IPS-11a (cell line): ENCODE measurements around the gene DDIT3.
A peak's percentile ranks its signal among the peaks of the same experiment; 100 is the strongest.

Source experiments
- H3K4me3 ChIP-seq: one replicate; pipeline ENCODE4 v1.5.1; 2013; ENCODE audit warnings: low read depth, low read length, control low read depth

The DDIT3 gene

DNA sequence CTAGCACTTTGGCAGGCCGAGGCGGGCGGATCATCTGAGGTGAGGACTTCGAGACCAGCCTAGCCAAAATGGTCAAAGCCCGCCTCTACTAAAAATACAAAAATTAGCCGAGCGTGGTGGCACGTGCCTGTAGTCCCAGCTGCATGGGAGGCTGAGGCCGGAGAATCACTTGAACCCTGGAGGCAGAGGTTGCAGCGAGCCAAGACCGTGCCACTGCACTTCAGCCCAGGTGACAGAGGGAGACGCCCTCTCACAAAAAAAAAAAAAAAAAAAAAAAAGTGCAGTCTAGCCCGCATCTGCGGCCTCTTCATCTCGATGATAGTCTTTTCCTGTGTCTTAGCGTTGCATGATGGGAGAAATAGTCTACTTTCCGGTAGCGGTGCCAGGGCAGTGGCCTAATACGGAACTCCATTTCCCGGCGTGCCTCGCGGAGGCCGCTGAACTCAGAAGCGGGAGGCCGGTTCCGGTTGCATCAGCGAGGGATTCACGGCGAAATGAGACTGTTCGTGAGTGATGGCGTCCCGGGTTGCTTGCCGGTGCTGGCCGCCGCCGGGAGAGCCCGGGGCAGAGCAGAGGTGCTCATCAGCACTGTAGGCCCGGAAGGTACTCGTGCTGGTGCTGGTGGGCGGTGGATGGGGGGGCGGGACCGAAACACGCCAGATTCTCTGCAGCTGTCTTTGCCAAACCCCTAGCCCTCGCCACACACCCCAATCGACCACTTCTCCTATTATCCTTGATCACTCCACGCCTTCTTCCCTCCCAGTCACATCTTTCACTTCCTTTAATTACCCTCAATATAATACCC is 32.5 kb downstream of the DDIT3 start, which contains the start of gene MARS1:
MARS1 (plus strand) TSS at position 472 of the 805 bp plus-strand sequence; CDS start at position 495, 23 bp downstream.
- H3K4me3 ChIP-seq = peak within 1 kb of the TSS; percentile 100

DNA sequence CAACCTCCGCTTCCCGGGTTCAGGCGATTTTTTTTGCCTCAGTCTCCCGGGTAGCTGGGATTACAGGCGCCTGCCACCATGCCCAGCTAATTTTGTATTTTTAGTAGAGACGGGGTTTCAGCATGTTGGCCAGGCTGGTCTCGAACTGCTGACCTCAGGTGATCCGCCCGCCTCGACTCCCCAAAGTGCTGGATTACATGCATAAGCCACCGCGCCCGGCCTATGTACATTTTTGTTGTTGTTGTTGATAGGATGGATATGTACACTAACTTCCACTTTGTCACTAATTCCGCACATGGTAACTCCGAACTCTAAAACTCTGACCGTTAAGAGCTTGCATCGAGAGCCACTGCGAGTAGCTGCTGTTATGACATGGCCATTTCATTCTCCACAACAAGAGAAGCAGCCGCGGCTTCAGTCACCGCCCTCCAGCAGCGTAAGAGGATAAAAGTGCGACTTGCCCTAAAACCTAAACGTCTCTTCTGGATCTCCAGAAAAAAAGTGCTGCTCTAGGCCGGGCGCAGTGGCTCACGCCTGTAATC is 33.2 kb downstream of the DDIT3 start:
- H3K4me3 ChIP-seq = no peak overlapping the region

- H3K4me3 ChIP-seq = no peak overlapping the region
Observed at GRCh38 chr12:57485695-57486094, 34.6 kb downstream of the DDIT3 start.

DNA sequence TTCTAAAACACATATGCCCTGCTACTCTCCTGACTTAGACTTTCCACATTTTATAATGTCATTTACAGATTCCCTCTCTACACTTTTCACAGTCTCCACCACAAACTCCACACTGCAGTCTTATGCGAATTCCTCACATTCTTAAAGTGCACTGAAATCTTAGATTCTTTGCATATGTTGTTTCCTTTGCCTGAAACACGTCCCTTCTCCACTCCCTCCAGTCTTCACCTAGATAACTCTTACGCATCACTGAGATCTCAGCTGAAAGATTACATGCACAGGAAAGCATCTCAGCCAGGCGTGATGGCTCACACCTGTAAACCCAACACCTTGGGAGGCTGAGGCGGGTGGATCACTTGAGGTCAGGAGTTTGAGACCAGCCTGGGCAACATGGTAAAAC is 36.8 kb downstream of the DDIT3 start:
- no peak overlapping the region for H3K4me3 ChIP-seq

GRCh38 chr12:57481671-57482070 is 38.6 kb downstream of the DDIT3 start:
- no peak overlapping the region for H3K4me3 ChIP-seq

DNA sequence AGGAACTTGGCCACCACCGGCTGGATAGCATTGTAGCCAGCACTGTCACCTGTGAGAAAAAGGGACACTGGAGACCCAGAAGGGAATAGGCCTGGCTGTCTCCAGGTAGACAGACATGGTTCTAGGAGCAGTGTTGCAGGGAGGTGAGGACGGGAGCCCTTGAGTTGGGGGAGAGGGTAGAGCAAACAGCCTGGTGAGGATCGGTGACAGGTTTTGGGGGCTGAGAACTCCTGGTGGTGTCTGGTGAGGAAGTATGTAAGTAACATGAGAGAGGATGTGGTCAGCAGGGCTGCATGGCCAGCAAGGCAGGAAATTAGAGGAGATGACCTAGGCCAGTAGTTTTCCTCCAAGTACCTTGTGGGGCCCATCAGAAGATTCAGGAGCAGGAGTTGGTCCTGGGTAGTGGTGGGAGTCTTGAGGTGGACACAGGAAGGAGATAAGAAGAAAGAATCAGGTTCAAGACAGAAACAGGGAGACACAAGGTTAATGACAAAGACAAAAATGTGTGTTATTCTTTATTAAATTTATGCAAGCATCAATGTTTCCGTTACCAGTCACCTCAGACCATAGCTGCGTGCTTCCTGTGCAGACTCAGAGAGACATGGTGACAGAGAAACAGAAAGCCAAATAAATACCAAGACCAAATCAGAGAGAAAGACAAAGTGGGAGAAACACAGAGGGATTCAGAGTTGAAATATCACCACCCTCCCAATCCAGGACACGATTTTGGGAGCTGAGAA is 40.8 kb downstream of the DDIT3 start, which contains the start of gene ARHGAP9:
ARHGAP9 (minus strand) TSS at position 491 of the 740 bp plus-strand sequence; CDS start at position 31, 460 bp downstream.
- H3K4me3 ChIP-seq = no peak within 1 kb of the TSS

DNA sequence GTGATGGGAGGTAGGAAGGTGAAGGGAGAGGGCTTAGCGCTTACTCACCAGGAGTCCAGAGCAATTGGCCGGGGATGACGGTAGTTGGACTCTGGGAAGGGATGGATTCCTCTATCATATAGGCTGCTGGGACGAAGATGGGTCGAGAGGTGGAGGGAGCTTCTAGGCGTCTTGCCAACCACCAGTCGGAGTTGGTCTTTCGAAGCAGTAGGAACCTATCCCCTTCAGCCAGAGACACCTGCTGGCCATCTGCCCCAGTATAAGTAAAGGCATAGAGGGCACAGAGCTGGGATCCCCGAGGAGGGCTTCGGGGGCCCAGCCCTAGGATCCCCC is 41.3 kb downstream of the DDIT3 start:
- H3K4me3 ChIP-seq = no peak overlapping the region

GRCh38 chr12:57477710-57478681 is 42.3 kb downstream of the DDIT3 start:
- no peak overlapping the region for H3K4me3 ChIP-seq

DNA sequence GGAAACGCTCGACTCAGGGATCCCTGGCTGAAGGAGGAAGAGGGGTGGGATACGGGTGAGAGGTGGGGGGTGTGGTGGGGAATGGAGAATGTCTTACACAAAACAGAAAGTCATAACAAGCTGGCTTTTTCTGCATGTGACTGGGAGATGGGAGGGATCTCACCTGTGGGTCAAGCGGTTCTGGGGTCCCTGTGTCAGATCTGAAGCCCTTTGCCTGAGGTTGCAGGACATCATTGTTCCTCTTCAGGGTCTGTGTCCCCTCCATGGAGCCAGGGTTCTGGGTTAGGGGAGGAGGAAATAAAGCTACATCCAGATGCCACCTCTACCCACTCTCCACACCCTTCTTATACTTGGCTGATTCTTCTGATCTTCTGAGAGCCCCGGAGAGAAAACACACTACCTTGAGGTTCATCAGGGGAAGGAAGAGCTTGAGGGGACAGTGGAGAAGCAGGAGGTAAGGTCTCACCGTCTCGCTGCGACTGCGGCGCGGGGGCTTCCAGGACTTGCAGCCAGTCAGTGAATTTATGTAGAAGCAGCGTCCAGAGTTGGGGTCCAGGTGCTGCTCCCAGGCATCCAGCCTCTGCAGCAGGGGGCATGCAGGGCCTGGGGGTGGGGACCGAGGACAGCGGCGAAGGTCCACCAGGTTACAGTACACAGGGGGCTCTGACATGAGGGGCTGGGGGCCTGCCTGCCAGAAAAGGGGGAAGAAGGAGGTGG is 43.2 kb downstream of the DDIT3 start:
- no peak overlapping the region for H3K4me3 ChIP-seq

GRCh38 chr12:57476162-57476992 is 43.9 kb downstream of the DDIT3 start:
- H3K4me3 ChIP-seq = peak overlapping the region; percentile 25

DNA sequence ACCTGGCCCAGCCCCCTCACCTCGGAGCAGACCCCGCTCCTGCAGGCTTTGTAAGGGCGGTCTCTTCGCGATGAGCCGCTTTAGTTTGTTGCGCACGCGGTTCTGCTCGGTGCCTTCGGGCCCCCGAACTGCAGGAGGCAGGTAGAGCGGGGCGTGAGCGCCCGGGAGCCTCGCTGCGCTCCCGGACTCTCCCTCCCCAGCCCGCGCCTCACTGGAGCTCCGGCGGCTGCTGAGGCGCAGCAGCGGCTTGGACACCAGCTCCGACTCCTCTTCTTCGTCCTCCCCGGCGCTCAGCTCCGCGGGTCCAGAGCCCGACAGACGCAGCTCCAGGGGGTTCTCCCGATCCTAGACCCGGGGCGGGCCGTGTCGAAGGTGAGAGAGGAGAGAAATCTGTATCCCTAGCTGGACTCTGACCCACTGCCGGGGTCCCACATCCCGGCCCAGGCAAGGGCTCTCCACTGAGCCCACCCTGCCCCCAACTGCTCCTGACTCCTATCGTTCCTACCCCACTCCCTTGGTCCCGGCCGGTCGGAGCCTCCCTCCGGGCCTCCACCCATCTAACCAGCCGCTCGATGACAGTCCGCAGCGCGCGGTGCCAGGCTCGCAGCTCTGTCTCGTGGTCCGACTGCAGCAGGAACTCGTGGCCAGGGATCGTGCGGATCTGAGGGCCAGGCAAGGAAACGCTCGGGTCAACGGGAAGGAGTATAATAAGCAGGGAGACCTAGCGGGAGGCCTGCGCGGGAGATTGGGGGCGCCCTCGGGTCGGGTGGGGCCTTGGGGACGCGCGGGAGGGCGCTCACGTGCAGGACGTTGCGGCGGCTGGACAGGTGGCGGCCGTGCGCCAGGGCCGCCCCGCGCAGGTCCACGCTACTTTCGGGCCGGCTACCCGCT is 44.8 kb downstream of the DDIT3 start:
- H3K4me3 ChIP-seq = peak overlapping the region; percentile 25

GRCh38 chr12:57474862-57475261 is 45.5 kb downstream of the DDIT3 start:
- H3K4me3 ChIP-seq = no peak overlapping the region

- H3K4me3 ChIP-seq = no peak overlapping the region
Observed at GRCh38 chr12:57474430-57474829, 45.9 kb downstream of the DDIT3 start.

- no peak overlapping the region for H3K4me3 ChIP-seq
Observed at GRCh38 chr12:57473886-57474285, 46.4 kb downstream of the DDIT3 start.

DNA sequence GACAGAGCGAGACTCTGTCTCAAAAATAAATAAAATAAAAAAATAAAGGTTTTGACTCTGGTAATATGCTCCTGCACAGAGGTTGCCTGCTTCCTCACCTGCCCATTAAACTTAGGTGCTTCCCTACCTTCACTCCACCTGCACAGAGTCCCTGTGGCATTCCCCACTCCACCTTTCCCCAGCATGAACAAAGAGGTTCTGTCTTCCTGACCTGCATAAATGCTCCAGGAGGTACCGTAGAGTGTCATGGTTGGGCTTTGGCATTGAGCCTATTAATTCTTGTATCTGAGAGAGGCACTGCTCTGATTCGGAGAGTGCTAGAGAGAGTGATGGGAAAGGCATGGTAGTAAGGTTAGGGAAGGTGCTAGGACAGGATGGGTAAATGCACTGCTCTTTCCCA is 46.9 kb downstream of the DDIT3 start:
- no peak overlapping the region for H3K4me3 ChIP-seq

DNA sequence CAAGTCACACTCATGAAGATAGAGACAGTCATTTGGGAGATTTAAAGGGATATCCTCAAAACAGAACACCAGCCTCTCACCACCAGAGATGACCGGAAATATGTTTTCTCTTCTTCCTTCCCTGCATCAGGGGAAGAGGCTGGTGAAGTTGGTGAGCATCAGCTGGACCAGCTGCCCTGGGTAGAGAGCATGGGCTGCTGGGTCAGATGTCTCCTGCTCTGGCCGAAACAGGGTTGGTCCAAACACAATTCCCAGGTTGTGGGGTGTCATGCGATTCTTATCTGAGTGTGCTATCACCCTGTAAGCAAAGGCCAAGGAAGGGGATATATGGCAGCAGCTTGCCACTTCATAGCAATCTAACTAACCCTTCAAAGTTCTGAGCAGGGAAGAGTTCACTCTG is 47.9 kb downstream of the DDIT3 start:
- no peak overlapping the region for H3K4me3 ChIP-seq

GRCh38 chr12:57471661-57472060 is 48.7 kb downstream of the DDIT3 start:
- no peak overlapping the region for H3K4me3 ChIP-seq

GRCh38 chr12:57470970-57471656 is 49.2 kb downstream of the DDIT3 start:
- no peak overlapping the region for H3K4me3 ChIP-seq
